ENCODE measurements around the gene TEAD3.

DNA sequence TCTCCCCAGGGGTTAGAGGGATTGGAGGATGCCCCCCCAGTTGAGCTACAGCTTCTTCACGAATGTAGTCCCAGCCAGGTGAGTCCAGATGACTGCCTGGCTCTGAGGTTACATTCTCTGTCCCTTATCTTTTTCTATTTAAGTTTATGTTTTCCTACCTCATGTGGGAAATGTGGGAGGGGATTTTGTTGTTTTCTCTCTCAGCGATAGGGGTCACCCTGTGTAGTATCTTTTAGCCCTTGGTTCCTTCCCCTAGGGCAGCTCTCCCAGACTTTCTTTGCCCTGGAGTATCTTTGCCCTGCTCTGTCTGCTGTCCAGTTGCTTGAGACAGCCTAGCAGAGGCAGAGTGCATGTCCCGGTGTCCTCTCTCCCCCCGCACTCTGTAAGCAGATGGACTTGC lies 39.0 kb downstream of the TEAD3 start:
- TF ChIP-seq, protein P1, sequence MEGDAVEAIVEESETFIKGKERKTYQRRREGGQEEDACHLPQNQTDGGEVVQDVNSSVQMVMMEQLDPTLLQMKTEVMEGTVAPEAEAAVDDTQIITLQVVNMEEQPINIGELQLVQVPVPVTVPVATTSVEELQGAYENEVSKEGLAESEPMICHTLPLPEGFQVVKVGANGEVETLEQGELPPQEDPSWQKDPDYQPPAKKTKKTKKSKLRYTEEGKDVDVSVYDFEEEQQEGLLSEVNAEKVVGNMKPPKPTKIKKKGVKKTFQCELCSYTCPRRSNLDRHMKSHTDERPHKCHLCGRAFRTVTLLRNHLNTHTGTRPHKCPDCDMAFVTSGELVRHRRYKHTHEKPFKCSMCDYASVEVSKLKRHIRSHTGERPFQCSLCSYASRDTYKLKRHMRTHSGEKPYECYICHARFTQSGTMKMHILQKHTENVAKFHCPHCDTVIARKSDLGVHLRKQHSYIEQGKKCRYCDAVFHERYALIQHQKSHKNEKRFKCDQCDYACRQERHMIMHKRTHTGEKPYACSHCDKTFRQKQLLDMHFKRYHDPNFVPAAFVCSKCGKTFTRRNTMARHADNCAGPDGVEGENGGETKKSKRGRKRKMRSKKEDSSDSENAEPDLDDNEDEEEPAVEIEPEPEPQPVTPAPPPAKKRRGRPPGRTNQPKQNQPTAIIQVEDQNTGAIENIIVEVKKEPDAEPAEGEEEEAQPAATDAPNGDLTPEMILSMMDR (IDR thresholded peaks at IDR 0.05; ENCODE audit: low read depth, low read length): no peak
- TF ChIP-seq POLR2A (IDR thresholded peaks at IDR 0.05; ENCODE audit: extremely low read depth, insufficient read length): no peak
- TF ChIP-seq, protein P2, sequence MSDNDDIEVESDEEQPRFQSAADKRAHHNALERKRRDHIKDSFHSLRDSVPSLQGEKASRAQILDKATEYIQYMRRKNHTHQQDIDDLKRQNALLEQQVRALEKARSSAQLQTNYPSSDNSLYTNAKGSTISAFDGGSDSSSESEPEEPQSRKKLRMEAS (IDR thresholded peaks at IDR 0.05; ENCODE audit: low read depth, low read length): no peak
